ENCODE measurements around the gene TPRG1L.

TPRG1L gene

DNA sequence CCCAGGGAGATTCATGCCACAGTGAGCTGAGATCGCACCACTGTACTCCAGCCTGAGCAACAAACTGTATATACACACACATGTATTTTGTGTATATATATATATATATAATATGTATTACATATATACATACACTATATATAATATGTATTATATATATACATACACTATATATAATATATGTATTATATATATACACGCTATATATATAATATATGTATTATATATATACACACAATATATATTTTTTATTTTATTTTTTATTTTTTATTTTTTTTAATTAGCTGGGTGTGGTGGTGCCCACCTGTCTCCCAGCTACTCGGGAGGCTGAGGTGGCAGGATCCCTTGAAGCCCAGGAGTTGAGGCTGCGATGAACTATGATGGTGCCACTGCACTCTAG lies 36.8 kb downstream of the TPRG1L start:
- no peaks in the 10 kb centered on the region for H3K9me2 ChIP-seq (ENCODE audit: low read depth, low read length)
- H3K4me3 ChIP-seq (ENCODE audit: low read depth, low read length, poor library complexity, severe bottlenecking), result no peak overlapping the region
- no peak overlapping the region for H3K9ac ChIP-seq (ENCODE audit: low read length)
- H3K36me3 ChIP-seq (ENCODE audit: insufficient read depth, low read length), result no peaks in the 10 kb centered on the region
- no peaks in the 10 kb centered on the region for H4K20me1 ChIP-seq (ENCODE audit: insufficient read depth, low read length)
- no peaks in the 10 kb centered on the region for H3K79me2 ChIP-seq (ENCODE audit: insufficient read depth, low read length)
- H3K4me2 ChIP-seq (ENCODE audit: low read length), result no peak overlapping the region
- no peak overlapping the region for H3K27ac ChIP-seq (ENCODE audit: low read depth, low read length, poor library complexity, severe bottlenecking)
- no peaks in the 10 kb centered on the region for H3K27me3 ChIP-seq (ENCODE audit: insufficient read depth, low read length)
- H2AFZ ChIP-seq (ENCODE audit: low read length), result no peak overlapping the region
- TF ChIP-seq EZH2 (IDR thresholded peaks at IDR 0.05; ENCODE audit: borderline replicate concordance, low read length), result no peak
- no peaks in the 10 kb centered on the region for H3F3A ChIP-seq (ENCODE audit: insufficient read depth, low read length)
- no peaks in the 10 kb centered on the region for H3K9me3 ChIP-seq (ENCODE audit: low read length)
- peaks cover 26% of the 10 kb centered on the region for H3K4me1 ChIP-seq (ENCODE audit: insufficient read depth, low read length, severe bottlenecking)

DNA sequence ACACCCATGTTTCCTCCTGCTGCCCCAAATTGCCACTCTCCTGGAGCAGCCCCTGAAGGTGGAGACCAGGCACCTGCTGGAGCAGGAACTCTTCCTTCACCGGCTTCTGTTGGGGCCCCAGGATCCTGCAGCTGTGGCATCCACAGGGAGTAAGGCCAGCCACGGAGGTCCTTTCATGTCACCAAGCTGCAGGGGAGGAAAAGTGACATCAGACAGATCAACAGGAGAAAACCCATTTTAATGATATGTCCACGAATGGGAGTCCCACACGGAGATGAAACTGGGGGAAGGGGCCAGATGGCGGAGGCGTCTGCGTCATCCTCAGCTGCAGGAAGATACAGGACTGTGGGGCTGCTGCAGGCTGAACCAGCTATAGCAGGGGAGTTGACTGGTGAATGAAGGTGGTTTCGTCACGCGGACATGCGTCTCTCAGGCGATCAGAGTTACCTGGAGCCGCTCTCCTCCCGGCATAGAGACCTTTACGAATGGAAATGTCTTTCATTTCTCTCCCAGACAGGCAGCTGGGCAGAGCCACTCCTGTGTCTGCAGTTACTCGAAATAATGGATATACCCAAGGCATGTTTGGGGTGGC lies 37.4 kb downstream of the TPRG1L start:
- H3K79me2 ChIP-seq (ENCODE audit: insufficient read depth, low read length), result no peaks in the 10 kb centered on the region

DNA sequence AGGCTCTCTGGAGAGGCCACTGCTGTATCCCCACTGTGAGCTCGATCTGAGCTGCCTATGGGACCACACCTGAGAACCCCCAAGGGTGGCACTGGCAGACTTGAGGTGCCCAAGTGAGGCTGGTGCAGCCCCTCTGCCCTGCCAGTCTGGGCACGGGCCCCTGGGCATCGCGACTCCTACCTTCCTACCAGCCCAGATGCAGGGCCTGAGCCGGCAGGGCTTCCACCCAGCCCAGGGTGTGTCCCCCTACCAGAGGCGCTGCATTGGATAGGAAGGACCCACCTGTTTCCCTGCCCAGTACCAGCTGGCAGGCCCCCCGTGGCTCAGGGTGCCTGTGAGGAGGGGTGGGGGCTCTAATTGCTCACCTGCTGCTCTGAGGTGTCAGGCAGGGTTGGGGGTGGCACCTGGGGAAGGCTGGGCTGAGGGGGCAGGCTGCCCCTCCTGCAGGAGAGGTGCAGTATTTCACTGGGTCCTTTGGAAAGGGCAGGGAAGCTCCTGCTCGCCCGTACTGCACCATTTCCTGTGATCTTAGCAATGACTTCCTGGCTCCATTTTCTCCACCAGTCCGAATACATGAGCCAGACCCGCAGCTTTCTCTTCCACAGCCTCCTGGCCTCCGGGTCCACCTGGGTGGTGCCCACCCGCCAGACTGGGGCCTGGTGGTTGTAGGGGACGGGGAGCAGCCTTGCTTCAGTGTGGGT lies 39.3 kb downstream of the TPRG1L start:
- Histone ChIP-seq H3K79me2 (ENCODE audit: insufficient read depth, low read length) (no peaks in the 10 kb centered on the region), H2AFZ (ENCODE audit: low read length) (no peak overlapping the region), H4K20me1 (ENCODE audit: insufficient read depth, low read length) (no peaks in the 10 kb centered on the region), H3K9me3 (ENCODE audit: low read length) (no peaks in the 10 kb centered on the region), H3F3A (ENCODE audit: insufficient read depth, low read length) (no peaks in the 10 kb centered on the region), H3K27ac (ENCODE audit: low read depth, low read length, poor library complexity, severe bottlenecking) (peak overlapping the region; percentile 83), H3K27me3 (ENCODE audit: insufficient read depth, low read length) (no peaks in the 10 kb centered on the region), H3K4me3 (ENCODE audit: low read depth, low read length, poor library complexity, severe bottlenecking) (no peak overlapping the region), H3K4me1 (ENCODE audit: insufficient read depth, low read length, severe bottlenecking) (peaks cover 39% of the 10 kb centered on the region), H3K9ac (ENCODE audit: low read length) (peak overlapping the region; percentile 40; the same call in 1 of the 2 replicates), H3K9me2 (ENCODE audit: low read depth, low read length) (no peaks in the 10 kb centered on the region), H3K4me2 (ENCODE audit: low read length) (peak overlapping the region; percentile 40; the same call in 1 of the 2 replicates), H3K36me3 (ENCODE audit: insufficient read depth, low read length) (no peaks in the 10 kb centered on the region)
- no peak for TF ChIP-seq EZH2 (IDR thresholded peaks at IDR 0.05; ENCODE audit: borderline replicate concordance, low read length)
- TF ChIP-seq, protein P1, sequence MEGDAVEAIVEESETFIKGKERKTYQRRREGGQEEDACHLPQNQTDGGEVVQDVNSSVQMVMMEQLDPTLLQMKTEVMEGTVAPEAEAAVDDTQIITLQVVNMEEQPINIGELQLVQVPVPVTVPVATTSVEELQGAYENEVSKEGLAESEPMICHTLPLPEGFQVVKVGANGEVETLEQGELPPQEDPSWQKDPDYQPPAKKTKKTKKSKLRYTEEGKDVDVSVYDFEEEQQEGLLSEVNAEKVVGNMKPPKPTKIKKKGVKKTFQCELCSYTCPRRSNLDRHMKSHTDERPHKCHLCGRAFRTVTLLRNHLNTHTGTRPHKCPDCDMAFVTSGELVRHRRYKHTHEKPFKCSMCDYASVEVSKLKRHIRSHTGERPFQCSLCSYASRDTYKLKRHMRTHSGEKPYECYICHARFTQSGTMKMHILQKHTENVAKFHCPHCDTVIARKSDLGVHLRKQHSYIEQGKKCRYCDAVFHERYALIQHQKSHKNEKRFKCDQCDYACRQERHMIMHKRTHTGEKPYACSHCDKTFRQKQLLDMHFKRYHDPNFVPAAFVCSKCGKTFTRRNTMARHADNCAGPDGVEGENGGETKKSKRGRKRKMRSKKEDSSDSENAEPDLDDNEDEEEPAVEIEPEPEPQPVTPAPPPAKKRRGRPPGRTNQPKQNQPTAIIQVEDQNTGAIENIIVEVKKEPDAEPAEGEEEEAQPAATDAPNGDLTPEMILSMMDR (IDR thresholded peaks at IDR 0.05; ENCODE audit: low read length), result no peak

More for the DNA sequence above, 37.4 kb downstream of the TPRG1L start:
- H3F3A ChIP-seq (ENCODE audit: insufficient read depth, low read length), result no peaks in the 10 kb centered on the region
- H3K4me3 ChIP-seq (ENCODE audit: low read depth, low read length, poor library complexity, severe bottlenecking), result no peak overlapping the region
- H3K27me3 ChIP-seq (ENCODE audit: insufficient read depth, low read length), result no peaks in the 10 kb centered on the region
- no peak overlapping the region for H2AFZ ChIP-seq (ENCODE audit: low read length)
- H3K36me3 ChIP-seq (ENCODE audit: insufficient read depth, low read length), result no peaks in the 10 kb centered on the region
- no peak overlapping the region for H3K4me2 ChIP-seq (ENCODE audit: low read length)
- no peaks in the 10 kb centered on the region for H3K9me3 ChIP-seq (ENCODE audit: low read length)
- H3K4me1 ChIP-seq (ENCODE audit: insufficient read depth, low read length, severe bottlenecking), result peaks cover 31% of the 10 kb centered on the region
- TF ChIP-seq, protein P1 (IDR thresholded peaks at IDR 0.05; ENCODE audit: low read length), result no peak
- no peak for TF ChIP-seq EZH2 (IDR thresholded peaks at IDR 0.05; ENCODE audit: borderline replicate concordance, low read length)
- no peaks in the 10 kb centered on the region for H3K9me2 ChIP-seq (ENCODE audit: low read depth, low read length)
- H3K9ac ChIP-seq (ENCODE audit: low read length), result no peak overlapping the region
- H4K20me1 ChIP-seq (ENCODE audit: insufficient read depth, low read length), result no peaks in the 10 kb centered on the region
- H3K27ac ChIP-seq (ENCODE audit: low read depth, low read length, poor library complexity, severe bottlenecking), result no peak overlapping the region

Measured in OCI-LY1 (cell line).